ENCODE measurements around the gene C2CD4D. TPM values are rescaled to one million over a fixed set of nuclear protein-coding genes. Genes with fewer than 3 reads are reported as not detected.

Gene C2CD4D
- total RNA-seq, 1 experiment from 2014 or later = 0.79 TPM

GRCh38 chr1:151814426-151814825 lies 25.2 kb downstream of the C2CD4D start:
- H3K27me3 ChIP-seq (ENCODE audit: insufficient read depth, low read length) = no peaks in the 10 kb centered on the region
- H3K9me3 ChIP-seq (ENCODE audit: control insufficient read depth, low read depth, low read length) = no peaks in the 10 kb centered on the region
- H3K4me2 ChIP-seq (ENCODE audit: insufficient read depth, insufficient read length, low read length) = no peak overlapping the region
- no peaks in the 10 kb centered on the region for H3K36me3 Mint-ChIP-seq (ENCODE audit: insufficient read depth in 1 of 3, low read depth in 3 of 3)
- no peak overlapping the region for H3K56ac ChIP-seq (ENCODE audit: insufficient read length, low read depth, low read length)
- H2AK5ac ChIP-seq (ENCODE audit: insufficient read length, low read length) = no peak overlapping the region
- H3K4me3 Mint-ChIP-seq = no peak overlapping the region
- H3K27me3 Mint-ChIP-seq (ENCODE audit: low read depth) = peaks cover 5% of the 10 kb centered on the region; the same call in 1 of the 2 replicates
- no peak overlapping the region for H3K27ac ChIP-seq (ENCODE audit: insufficient read length, low read depth, low read length)
- no peak overlapping the region for H3K9ac ChIP-seq (ENCODE audit: extremely low read depth, insufficient read length, low read length)
- H3K9me3 Mint-ChIP-seq = no peaks in the 10 kb centered on the region
- no CpG with 5 or more reads among the region's 15 CpGs for WGBS (ENCODE audit: extremely low coverage, insufficient read length, low lambda C conversion rate)
- DNase-seq = no peak
- no peak overlapping the region for H2AFZ ChIP-seq (ENCODE audit: low read length)
- H3K4ac ChIP-seq (ENCODE audit: low read depth, low read length) = no peak overlapping the region
- no peak overlapping the region for H4K91ac ChIP-seq (ENCODE audit: insufficient read length, low read depth, low read length)
- H4K20me1 ChIP-seq (ENCODE audit: control insufficient read depth, insufficient read depth, insufficient read length) = no peaks in the 10 kb centered on the region
- peak overlapping the region; percentile 45; the same call in 1 of the 2 replicates for H3K14ac ChIP-seq (ENCODE audit: insufficient read depth, low read length)
- H2BK120ac ChIP-seq (ENCODE audit: low read depth, low read length, poor library complexity, severe bottlenecking) = no peak overlapping the region
- no peak overlapping the region for H2BK15ac ChIP-seq (ENCODE audit: low read depth, low read length)
- H4K5ac ChIP-seq (ENCODE audit: insufficient read length, low read depth, low read length) = no peak overlapping the region
- no peak for TF ChIP-seq CTCF (conservative IDR thresholded peaks at IDR 0.05)
- no peak overlapping the region for H2BK12ac ChIP-seq (ENCODE audit: insufficient read length, low read depth, low read length)
- no peaks in the 10 kb centered on the region for H3K79me1 ChIP-seq (ENCODE audit: insufficient read depth, low read depth, low read length, poor library complexity, severe bottlenecking)
- no peak overlapping the region for H3K18ac ChIP-seq (ENCODE audit: insufficient read length, low read depth, low read length)
- H3T11ph ChIP-seq (ENCODE audit: low read length) = no peak overlapping the region
- H2BK5ac ChIP-seq (ENCODE audit: insufficient read length, low read length) = no peak overlapping the region
- H4K8ac ChIP-seq (replicated peaks; ENCODE audit: insufficient read length, low read depth, low read length) = no peak overlapping the region
- H3K27ac Mint-ChIP-seq = peak overlapping the region in 1 of 3 experiments; percentile 32; a peak in 2 of 7 replicates
- no peaks in the 10 kb centered on the region; the same call in 1 of the 2 replicates for H3K4me1 ChIP-seq (ENCODE audit: insufficient read depth, low read length)
- no peak overlapping the region for H2BK20ac ChIP-seq (ENCODE audit: low read depth, low read length, poor library complexity, severe bottlenecking)
- peaks cover 16 to 21% of the 10 kb centered on the region in 2 experiments for H3K4me1 Mint-ChIP-seq
- H3K79me2 ChIP-seq (ENCODE audit: insufficient read depth, low read length) = no peaks in the 10 kb centered on the region
- H3K23me2 ChIP-seq (ENCODE audit: insufficient read length, low read depth, low read length, poor library complexity, severe bottlenecking) = no peaks in the 10 kb centered on the region
- no peak overlapping the region for H3K23ac ChIP-seq (ENCODE audit: insufficient read length, low read depth, low read length)

Data from H9 (cell line).